HepG2 (cell line): Measurements from ENCODE around the gene TMEM151A. TPM values are rescaled to one million over a fixed set of nuclear protein-coding genes. Genes with fewer than 3 reads are reported as not detected.
A peak's percentile ranks its signal among the peaks of the same experiment; 100 is the strongest.

Experiments used
- ATF2 ChIP-seq: sonication (generic); formaldehyde crosslinking; IDR thresholded peaks from 2 replicates; pipeline ENCODE4 v1.4.0; 2020; ENCODE audit warnings: missing genetic modification reagents
- ATM ChIP-seq: fragments of 450-650 bp; IDR thresholded peaks from 2 replicates; pipeline ENCODE4 v1.7.1; 2017; ENCODE audit warnings: mild to moderate bottlenecking, borderline replicate concordance
- ATRX ChIP-seq: sonication (generic); formaldehyde crosslinking; IDR thresholded peaks from 2 replicates; pipeline ENCODE4 v1.4.0; 2020; ENCODE audit warnings: missing genetic modification reagents, borderline replicate concordance
- CREM ChIP-seq, 2 experiments: sonication (generic) in 1 of 2; formaldehyde crosslinking in 1 of 2; IDR thresholded peaks; 2 replicates each; pipeline versions ENCODE4 v1.4.0 to v1.6.1; 2016 to 2020; ENCODE audit warnings: antibody characterized with exemption in 1 of 2, mild to moderate bottlenecking in 1 of 2, missing genetic modification reagents in 1 of 2
- NFIC ChIP-seq: IDR thresholded peaks from 2 replicates; pipeline ENCODE4 v1.6.1; 2012; ENCODE audit warnings: mild to moderate bottlenecking, low read length, inconsistent platforms
- POLR2AphosphoS5 ChIP-seq: IDR thresholded peaks from 2 replicates; pipeline ENCODE4 v1.6.1; 2012; ENCODE audit warnings: low read depth, low read length
- PRDM4 ChIP-seq: sonication (generic); formaldehyde crosslinking; IDR thresholded peaks from 2 replicates; pipeline ENCODE4 v1.9.0; 2021; ENCODE audit warnings: missing genetic modification reagents, borderline replicate concordance
- RBAK ChIP-seq: sonication (generic); formaldehyde crosslinking; IDR thresholded peaks from 2 replicates; pipeline ENCODE4 v1.5.1; 2020; ENCODE audit warnings: mild to moderate bottlenecking, missing genetic modification reagents
- USF2 ChIP-seq, 2 experiments: sonication (generic) in 1 of 2; formaldehyde crosslinking in 1 of 2; IDR thresholded peaks; 2 replicates each; pipeline versions ENCODE4 v1.5.1 to v1.6.1; 2011 to 2020; ENCODE audit warnings: borderline replicate concordance in 1 of 2, low read depth in 1 of 2, low read length in 1 of 2, mild to moderate bottlenecking in 1 of 2, missing genetic modification reagents in 1 of 2, moderate library complexity in 1 of 2
- polyA plus RNA-seq, 8 experiments: library from polyadenylated mRNA; depleted of rRNA in 3 of 8; stranded (reverse) in 7 of 8; unstranded in 1 of 8; fragments of >200 nt; fragmentation: Illumina TruSeq in 4 of 8; extraction: Trizol in 4 of 8; gene quantifications; 2 replicates each; pipeline versions ENCODE4 v1.2.1 to v1.2.3, GENCODE V29; 2011 to 2016; ENCODE audit warnings: low read depth in 4 of 8, missing spikeins in 1 of 8, mixed read lengths in 1 of 8; ENCODE audit not compliant: insufficient read depth in 1 of 8
- total RNA-seq, 5 experiments: library from RNA; depleted of rRNA; stranded (reverse); fragments of >200 nt; fragmentation: Illumina TruSeq; extraction: Trizol; gene quantifications; 2 replicates each; pipeline ENCODE4 v1.2.3, GENCODE V29; 2016; ENCODE audit warnings: low read depth in 1 of 5
- TF ChIP-seq, protein P1 (sequence below): sonication (generic); formaldehyde crosslinking; IDR thresholded peaks from 2 replicates; pipeline ENCODE4 v1.5.1; 2020; ENCODE audit warnings: mild to moderate bottlenecking, missing genetic modification reagents, moderate library complexity

Gene TMEM151A
- total and polyA plus RNA-seq, 2 of the 13 experiments (the other 11 are each of a cell fraction or from before 2014, with no cell fraction given) = 0.18 to 0.33 TPM

DNA sequence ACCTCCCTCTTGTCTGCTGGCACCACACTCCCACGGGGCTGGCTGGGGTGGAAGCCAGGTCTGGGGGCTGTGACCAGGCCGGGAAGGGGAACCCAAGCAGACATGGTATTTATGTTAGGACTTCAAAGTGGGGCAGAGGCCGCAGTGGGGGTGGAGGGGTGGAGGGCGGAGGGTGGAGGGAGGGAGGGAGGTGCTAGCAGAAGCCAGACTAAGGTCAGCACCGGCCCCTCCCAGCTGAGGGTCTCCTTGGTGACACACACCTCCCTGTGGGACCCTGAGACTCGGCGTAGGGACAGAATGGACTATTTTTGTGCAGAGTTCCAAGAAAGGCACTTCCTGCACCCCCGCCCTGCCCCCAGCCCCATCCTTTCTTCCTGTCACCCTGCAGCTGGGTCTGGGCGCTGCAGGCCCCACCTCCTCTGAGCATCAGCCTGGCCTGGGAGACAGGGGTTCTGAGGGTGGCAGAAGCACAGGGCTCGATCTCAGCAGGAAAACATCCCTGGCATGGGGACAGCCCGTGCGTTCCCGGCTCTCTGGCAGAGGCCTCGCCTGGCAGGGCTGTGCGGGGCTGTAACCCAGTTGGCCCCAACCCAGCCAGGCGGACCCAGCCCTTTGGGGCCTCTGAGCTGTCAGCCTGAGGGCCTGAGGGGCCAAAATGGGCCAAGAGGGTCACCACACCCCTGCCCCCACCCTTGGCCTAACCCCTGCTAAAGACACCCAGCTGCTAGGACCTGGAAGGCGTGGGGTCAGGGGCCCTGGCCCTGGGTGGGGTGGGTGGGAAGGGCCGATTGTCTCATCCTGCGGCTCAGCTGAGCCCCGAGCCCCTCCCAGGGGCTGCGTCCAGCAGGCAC lies 34.8 kb downstream of the TMEM151A start (continued):
- no peak for TF ChIP-seq PRDM4 (CRISPR knock-in tag)
- no peak for TF ChIP-seq POLR2AphosphoS5
- no peak for TF ChIP-seq ATRX (CRISPR knock-in tag)
- TF ChIP-seq, protein P1, sequence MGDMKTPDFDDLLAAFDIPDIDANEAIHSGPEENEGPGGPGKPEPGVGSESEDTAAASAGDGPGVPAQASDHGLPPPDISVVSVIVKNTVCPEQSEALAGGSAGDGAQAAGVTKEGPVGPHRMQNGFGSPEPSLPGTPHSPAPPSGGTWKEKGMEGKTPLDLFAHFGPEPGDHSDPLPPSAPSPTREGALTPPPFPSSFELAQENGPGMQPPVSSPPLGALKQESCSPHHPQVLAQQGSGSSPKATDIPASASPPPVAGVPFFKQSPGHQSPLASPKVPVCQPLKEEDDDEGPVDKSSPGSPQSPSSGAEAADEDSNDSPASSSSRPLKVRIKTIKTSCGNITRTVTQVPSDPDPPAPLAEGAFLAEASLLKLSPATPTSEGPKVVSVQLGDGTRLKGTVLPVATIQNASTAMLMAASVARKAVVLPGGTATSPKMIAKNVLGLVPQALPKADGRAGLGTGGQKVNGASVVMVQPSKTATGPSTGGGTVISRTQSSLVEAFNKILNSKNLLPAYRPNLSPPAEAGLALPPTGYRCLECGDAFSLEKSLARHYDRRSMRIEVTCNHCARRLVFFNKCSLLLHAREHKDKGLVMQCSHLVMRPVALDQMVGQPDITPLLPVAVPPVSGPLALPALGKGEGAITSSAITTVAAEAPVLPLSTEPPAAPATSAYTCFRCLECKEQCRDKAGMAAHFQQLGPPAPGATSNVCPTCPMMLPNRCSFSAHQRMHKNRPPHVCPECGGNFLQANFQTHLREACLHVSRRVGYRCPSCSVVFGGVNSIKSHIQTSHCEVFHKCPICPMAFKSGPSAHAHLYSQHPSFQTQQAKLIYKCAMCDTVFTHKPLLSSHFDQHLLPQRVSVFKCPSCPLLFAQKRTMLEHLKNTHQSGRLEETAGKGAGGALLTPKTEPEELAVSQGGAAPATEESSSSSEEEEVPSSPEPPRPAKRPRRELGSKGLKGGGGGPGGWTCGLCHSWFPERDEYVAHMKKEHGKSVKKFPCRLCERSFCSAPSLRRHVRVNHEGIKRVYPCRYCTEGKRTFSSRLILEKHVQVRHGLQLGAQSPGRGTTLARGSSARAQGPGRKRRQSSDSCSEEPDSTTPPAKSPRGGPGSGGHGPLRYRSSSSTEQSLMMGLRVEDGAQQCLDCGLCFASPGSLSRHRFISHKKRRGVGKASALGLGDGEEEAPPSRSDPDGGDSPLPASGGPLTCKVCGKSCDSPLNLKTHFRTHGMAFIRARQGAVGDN = peak; percentile 6; the same call in 1 of the 2 replicates
- TF ChIP-seq NFIC = no peak
- no peak for TF ChIP-seq ATF2 (CRISPR knock-in tag)
- TF ChIP-seq USF2 (IDR thresholded peaks at IDR 0.05; ENCODE audit: low read depth, low read length) = no peak
- no peak for TF ChIP-seq USF2 (CRISPR knock-in tag; IDR thresholded peaks at IDR 0.05; ENCODE audit: borderline replicate concordance)
- TF ChIP-seq CREM (IDR thresholded peaks at IDR 0.05) = no peak
- no peak for TF ChIP-seq CREM (CRISPR knock-in tag; IDR thresholded peaks at IDR 0.05)
- no peak for TF ChIP-seq ATM
- no peak for TF ChIP-seq RBAK (CRISPR knock-in tag)
- TF ChIP-seq, all 625 proteins: peak for 3
